Central memory CD8-positive, alpha-beta T cell (primary cell): ENCODE measurements around the gene DENND1A.

Experiments used
- ATAC-seq: fragments of 150-1000 bp; cut with Tn5 transposase; replicated peaks from 2 replicates; pipeline ENCODE4 v1.10.0; 2022; ENCODE audit warnings: mild to moderate bottlenecking, moderate FRiP score, moderate number of reproducible peaks; ENCODE audit not compliant: poor library complexity, severe bottlenecking; ENCODE audit errors: extremely low read depth
- DNase-seq, 2 donors: peaks; one replicate each; pipeline ENCODE4 v3.0.0; 2021; ENCODE audit warnings: low spot score in 2 of 2
- H3K27ac Mint-ChIP-seq: one replicate; pipeline ENCODE4 v1.8.0; 2022; ENCODE audit warnings: low read depth, mild to moderate bottlenecking, moderate library complexity, mixed read lengths
- H3K27me3 Mint-ChIP-seq: one replicate; pipeline ENCODE4 v1.8.0; 2022; ENCODE audit warnings: mixed read lengths
- H3K36me3 Mint-ChIP-seq: one replicate; pipeline ENCODE4 v1.8.0; 2022; ENCODE audit warnings: mild to moderate bottlenecking, moderate library complexity, mixed read lengths; ENCODE audit not compliant: insufficient read depth
- H3K4me1 Mint-ChIP-seq: one replicate; pipeline ENCODE4 v1.8.0; 2022; ENCODE audit warnings: mixed read lengths
- H3K4me3 Mint-ChIP-seq: one replicate; pipeline ENCODE4 v1.8.0; 2022; ENCODE audit warnings: mild to moderate bottlenecking, moderate library complexity, mixed read lengths
- H3K9me3 Mint-ChIP-seq: one replicate; pipeline ENCODE4 v1.8.0; 2022; ENCODE audit warnings: mixed read lengths

The DENND1A gene

GRCh38 chr9:123497830-123498229, 432.1 kb downstream of the DENND1A start:
- DNase-seq (no peak), ATAC-seq (no peak)
- H3K36me3 Mint-ChIP-seq = peaks cover 1% of the 10 kb centered on the region
- H3K4me3 Mint-ChIP-seq = no peak overlapping the region
- no peaks in the 10 kb centered on the region for H3K9me3 Mint-ChIP-seq
- H3K27me3 Mint-ChIP-seq = no peaks in the 10 kb centered on the region
- no peak overlapping the region for H3K27ac Mint-ChIP-seq
- no peaks in the 10 kb centered on the region for H3K4me1 Mint-ChIP-seq

- H3K9me3 Mint-ChIP-seq = no peaks in the 10 kb centered on the region
- DNase-seq (no peak), ATAC-seq (no peak)
- no peaks in the 10 kb centered on the region for H3K27me3 Mint-ChIP-seq
- H3K27ac Mint-ChIP-seq = no peak overlapping the region
- no peak overlapping the region for H3K4me3 Mint-ChIP-seq
- peaks cover 1% of the 10 kb centered on the region for H3K36me3 Mint-ChIP-seq
- H3K4me1 Mint-ChIP-seq = no peaks in the 10 kb centered on the region
Measured at GRCh38 chr9:123495731-123496130, 434.2 kb downstream of the DENND1A start.

GRCh38 chr9:123493627-123494026, 436.3 kb downstream of the DENND1A start:
- Mint-ChIP-seq H3K36me3 (no peaks in the 10 kb centered on the region), H3K27ac (no peak overlapping the region), H3K27me3 (no peaks in the 10 kb centered on the region), H3K4me3 (no peak overlapping the region), H3K9me3 (no peaks in the 10 kb centered on the region), H3K4me1 (no peaks in the 10 kb centered on the region)
- DNase-seq (no peak), ATAC-seq (no peak)

- H3K9me3 Mint-ChIP-seq = no peaks in the 10 kb centered on the region
Measured at GRCh38 chr9:123490688-123491087, 439.2 kb downstream of the DENND1A start.

GRCh38 chr9:123488722-123489321, 441.1 kb downstream of the DENND1A start:
- Mint-ChIP-seq H3K36me3 (peaks cover 2% of the 10 kb centered on the region), H3K9me3 (no peaks in the 10 kb centered on the region)

More at GRCh38 chr9:123490688-123491087, 439.2 kb downstream of the DENND1A start:
- Mint-ChIP-seq H3K27ac (no peak overlapping the region), H3K4me1 (no peaks in the 10 kb centered on the region), H3K36me3 (peaks cover 2% of the 10 kb centered on the region), H3K27me3 (no peaks in the 10 kb centered on the region), H3K4me3 (no peak overlapping the region)
- DNase-seq (no peak), ATAC-seq (no peak)

GRCh38 chr9:123487944-123488548, 441.9 kb downstream of the DENND1A start:
- H3K9me3 Mint-ChIP-seq = no peaks in the 10 kb centered on the region
- H3K36me3 Mint-ChIP-seq = peaks cover 2% of the 10 kb centered on the region
- H3K4me3 Mint-ChIP-seq = no peak overlapping the region
- ATAC-seq = no peak
- H3K27ac Mint-ChIP-seq = no peak overlapping the region
- H3K4me1 Mint-ChIP-seq = no peaks in the 10 kb centered on the region
- no peaks in the 10 kb centered on the region for H3K27me3 Mint-ChIP-seq
- no peak for DNase-seq

More at GRCh38 chr9:123488722-123489321, 441.1 kb downstream of the DENND1A start:
- no peaks in the 10 kb centered on the region for H3K4me1 Mint-ChIP-seq
- no peak for DNase-seq
- H3K27me3 Mint-ChIP-seq = no peaks in the 10 kb centered on the region
- no peak overlapping the region for H3K4me3 Mint-ChIP-seq
- H3K27ac Mint-ChIP-seq = no peak overlapping the region
- ATAC-seq = no peak

- Mint-ChIP-seq H3K27ac (no peak overlapping the region), H3K36me3 (peaks cover 5% of the 10 kb centered on the region), H3K4me1 (no peaks in the 10 kb centered on the region), H3K4me3 (no peak overlapping the region), H3K9me3 (no peaks in the 10 kb centered on the region), H3K27me3 (no peaks in the 10 kb centered on the region)
- DNase-seq = no peak
- ATAC-seq = no peak
Measured at GRCh38 chr9:123486431-123486830, 443.5 kb downstream of the DENND1A start.

GRCh38 chr9:123485216-123485615, 444.7 kb downstream of the DENND1A start:
- Mint-ChIP-seq H3K27ac (no peak overlapping the region), H3K4me3 (no peak overlapping the region), H3K9me3 (no peaks in the 10 kb centered on the region), H3K27me3 (no peaks in the 10 kb centered on the region), H3K4me1 (no peaks in the 10 kb centered on the region), H3K36me3 (peaks cover 5% of the 10 kb centered on the region)
- ATAC-seq (no peak), DNase-seq (no peak)

GRCh38 chr9:123484130-123484529, 445.8 kb downstream of the DENND1A start:
- no peak for DNase-seq
- peaks cover 5% of the 10 kb centered on the region for H3K36me3 Mint-ChIP-seq
- ATAC-seq = no peak
- H3K27ac Mint-ChIP-seq = peak overlapping the region; percentile 52
- no peaks in the 10 kb centered on the region for H3K9me3 Mint-ChIP-seq
- H3K27me3 Mint-ChIP-seq = no peaks in the 10 kb centered on the region
- no peak overlapping the region for H3K4me3 Mint-ChIP-seq
- no peaks in the 10 kb centered on the region for H3K4me1 Mint-ChIP-seq

- H3K27me3 Mint-ChIP-seq = no peaks in the 10 kb centered on the region
- H3K36me3 Mint-ChIP-seq = peaks cover 5% of the 10 kb centered on the region
- no peak overlapping the region for H3K4me3 Mint-ChIP-seq
- ATAC-seq (no peak), DNase-seq (no peak)
- H3K27ac Mint-ChIP-seq = no peak overlapping the region
- H3K9me3 Mint-ChIP-seq = no peaks in the 10 kb centered on the region
- no peaks in the 10 kb centered on the region for H3K4me1 Mint-ChIP-seq
Measured at GRCh38 chr9:123483191-123483803, 446.6 kb downstream of the DENND1A start.

- Mint-ChIP-seq H3K9me3 (no peaks in the 10 kb centered on the region), H3K27ac (no peak overlapping the region), H3K4me1 (no peaks in the 10 kb centered on the region), H3K4me3 (no peak overlapping the region), H3K36me3 (peaks cover 5% of the 10 kb centered on the region), H3K27me3 (no peaks in the 10 kb centered on the region)
- DNase-seq (no peak), ATAC-seq (no peak)
Measured at GRCh38 chr9:123482295-123482968, 447.5 kb downstream of the DENND1A start.

GRCh38 chr9:123481209-123481865, 448.6 kb downstream of the DENND1A start:
- DNase-seq = no peak
- Mint-ChIP-seq H3K4me3 (no peak overlapping the region), H3K27ac (no peak overlapping the region), H3K9me3 (no peaks in the 10 kb centered on the region), H3K36me3 (peaks cover 3% of the 10 kb centered on the region), H3K4me1 (no peaks in the 10 kb centered on the region), H3K27me3 (no peaks in the 10 kb centered on the region)
- ATAC-seq = no peak
